ENCODE results near the gene CHST1.

CHST1 gene

DNA sequence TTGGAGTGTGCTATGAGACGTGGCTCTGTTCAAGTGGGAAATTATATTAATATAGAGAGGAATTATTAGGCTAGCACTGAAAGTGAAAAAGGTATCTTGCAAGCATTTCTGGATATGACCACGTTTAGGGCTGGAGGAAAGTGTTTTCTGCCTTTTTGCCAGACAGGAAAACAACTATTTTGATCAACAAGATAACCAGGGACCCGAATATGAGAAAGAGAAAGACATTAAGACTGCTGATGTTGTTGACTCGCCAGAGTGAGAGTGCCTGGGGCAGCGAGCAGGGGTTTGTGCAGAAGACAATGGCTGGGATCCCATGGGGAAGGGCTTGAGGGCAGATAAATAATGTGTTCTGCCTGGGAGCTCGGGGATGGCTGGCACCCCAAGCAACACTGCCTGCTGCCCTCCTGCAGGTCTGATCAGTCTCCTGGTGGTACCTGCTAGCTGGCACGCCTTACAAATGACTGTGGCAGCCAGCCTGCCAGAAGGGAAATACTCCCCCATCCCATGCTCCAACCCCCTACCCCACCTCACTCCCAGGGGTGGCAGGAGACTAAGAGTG is 23.1 kb upstream of the CHST1 start:
- H3K27ac ChIP-seq (ENCODE audit: low read depth, low read length), result no peak overlapping the region
- no peaks in the 10 kb centered on the region for H3K9me3 ChIP-seq (ENCODE audit: control insufficient read depth in 5 of 5, low read length in 5 of 5)
- H3K9ac ChIP-seq (ENCODE audit: low read length in 5 of 5), result no peak overlapping the region
- H3K27me3 ChIP-seq (ENCODE audit: control insufficient read depth in 5 of 5, insufficient read depth in 4 of 5, low read length in 5 of 5), result peaks cover 0 to 8% (median 3%) of the 10 kb centered on the region in 5 donors
- no peaks in the 10 kb centered on the region for H3K36me3 ChIP-seq (ENCODE audit: control insufficient read depth in 5 of 5, insufficient read depth in 5 of 5, low read length in 5 of 5)
- H3K4me1 ChIP-seq (ENCODE audit: control insufficient read depth in 5 of 5, insufficient read depth in 5 of 5, low read length in 5 of 5), result peaks cover 0 to 13% (median 3%) of the 10 kb centered on the region in 5 donors
- H3K4me3 ChIP-seq (ENCODE audit: low read depth in 1 of 5, low read length in 5 of 5), result no peak overlapping the region

DNA sequence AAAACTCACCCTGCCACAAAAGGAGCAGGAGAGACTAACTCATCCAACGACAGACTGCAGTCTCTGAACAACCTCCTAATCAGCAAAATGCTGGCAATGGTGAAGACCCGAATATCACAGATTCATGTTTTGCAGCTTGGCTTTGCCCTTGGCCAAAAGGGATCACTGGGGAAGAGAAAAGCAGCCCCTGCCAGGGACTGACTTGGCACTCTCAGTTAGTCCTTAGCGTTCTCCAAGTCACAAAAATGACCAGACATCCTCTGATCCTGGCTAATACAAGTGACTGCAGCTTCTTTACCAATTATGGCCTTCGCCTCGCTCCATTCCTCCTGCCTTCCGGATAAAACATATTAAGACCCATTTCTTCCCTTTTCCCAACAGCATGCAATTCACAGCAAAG is 22.4 kb upstream of the CHST1 start:
- Histone ChIP-seq H3K9ac (ENCODE audit: low read length in 5 of 5) (no peak overlapping the region), H3K9me3 (ENCODE audit: control insufficient read depth in 5 of 5, low read length in 5 of 5) (no peaks in the 10 kb centered on the region), H3K36me3 (ENCODE audit: control insufficient read depth in 5 of 5, insufficient read depth in 5 of 5, low read length in 5 of 5) (no peaks in the 10 kb centered on the region), H3K4me1 (ENCODE audit: control insufficient read depth in 5 of 5, insufficient read depth in 5 of 5, low read length in 5 of 5) (peaks cover 0 to 13% (median 3%) of the 10 kb centered on the region in 5 donors), H3K27ac (ENCODE audit: low read depth, low read length) (no peak overlapping the region), H3K27me3 (ENCODE audit: control insufficient read depth in 5 of 5, insufficient read depth in 4 of 5, low read length in 5 of 5) (peaks cover 0 to 8% (median 3%) of the 10 kb centered on the region in 5 donors), H3K4me3 (ENCODE audit: low read depth in 1 of 5, low read length in 5 of 5) (no peak overlapping the region)

DNA sequence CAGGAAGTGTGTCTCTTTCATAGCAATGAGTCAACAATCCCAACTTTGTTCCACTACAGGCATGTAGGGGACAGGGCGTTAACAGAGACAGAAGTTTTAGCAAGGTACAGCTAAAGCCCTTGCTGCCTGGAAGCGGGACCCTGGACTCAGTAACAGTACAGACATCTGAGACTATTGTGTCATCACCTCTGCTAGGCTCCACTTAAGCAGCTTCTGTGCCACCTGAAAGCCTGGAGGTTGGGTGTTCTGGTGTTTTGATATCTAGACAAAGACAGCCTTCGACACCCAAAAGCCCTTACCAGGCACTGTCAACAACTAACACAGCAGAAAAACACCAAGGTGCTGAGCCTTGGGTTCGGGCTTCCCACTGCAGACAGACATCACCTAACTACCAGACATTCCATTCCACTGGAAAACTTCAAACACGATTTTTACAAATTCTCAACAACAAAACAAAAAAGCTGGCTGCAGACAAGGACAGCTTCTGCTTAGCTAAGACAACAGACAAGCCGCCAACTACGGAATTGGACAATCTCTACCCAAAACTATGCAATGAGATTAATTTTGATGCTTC is 20.6 kb upstream of the CHST1 start:
- peaks cover 0 to 13% (median 3%) of the 10 kb centered on the region in 5 donors for H3K4me1 ChIP-seq (ENCODE audit: control insufficient read depth in 5 of 5, insufficient read depth in 5 of 5, low read length in 5 of 5)
- no peak overlapping the region for H3K27ac ChIP-seq (ENCODE audit: low read depth, low read length)
- H3K9me3 ChIP-seq (ENCODE audit: control insufficient read depth in 5 of 5, low read length in 5 of 5), result no peaks in the 10 kb centered on the region
- no peak overlapping the region for H3K4me3 ChIP-seq (ENCODE audit: low read depth in 1 of 5, low read length in 5 of 5)
- H3K27me3 ChIP-seq (ENCODE audit: control insufficient read depth in 5 of 5, insufficient read depth in 4 of 5, low read length in 5 of 5), result peaks cover 0 to 12% (median 6%) of the 10 kb centered on the region in 5 donors
- no peak overlapping the region for H3K9ac ChIP-seq (ENCODE audit: low read length in 5 of 5)
- no peaks in the 10 kb centered on the region for H3K36me3 ChIP-seq (ENCODE audit: control insufficient read depth in 5 of 5, insufficient read depth in 5 of 5, low read length in 5 of 5)

DNA sequence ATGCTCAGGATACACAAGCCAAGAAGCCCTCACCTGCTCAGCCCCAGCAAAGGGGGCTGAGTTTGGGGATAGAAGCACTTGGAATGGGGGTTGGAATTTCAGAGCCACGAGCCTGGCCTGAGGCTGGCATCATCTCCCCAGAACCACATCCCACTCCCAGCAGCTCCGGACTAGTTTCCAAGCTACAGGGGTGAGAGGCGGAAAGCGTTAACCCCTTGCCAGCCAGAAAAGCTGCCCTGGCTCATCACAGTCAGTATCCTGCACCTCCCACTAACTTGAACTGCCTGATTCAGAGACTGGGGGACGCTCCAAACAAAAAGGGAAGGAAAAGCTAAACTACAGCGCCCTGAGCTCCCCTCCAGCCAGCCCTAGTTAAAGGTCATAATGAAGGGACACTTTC is 19.0 kb upstream of the CHST1 start:
- Histone ChIP-seq H3K4me3 (ENCODE audit: low read depth in 1 of 5, low read length in 5 of 5) (no peak overlapping the region), H3K9me3 (ENCODE audit: control insufficient read depth in 5 of 5, low read length in 5 of 5) (no peaks in the 10 kb centered on the region), H3K9ac (ENCODE audit: low read length in 5 of 5) (no peak overlapping the region), H3K36me3 (ENCODE audit: control insufficient read depth in 5 of 5, insufficient read depth in 5 of 5, low read length in 5 of 5) (no peaks in the 10 kb centered on the region), H3K27me3 (ENCODE audit: control insufficient read depth in 5 of 5, insufficient read depth in 4 of 5, low read length in 5 of 5) (peaks cover 0 to 12% (median 7%) of the 10 kb centered on the region in 5 donors), H3K4me1 (ENCODE audit: control insufficient read depth in 5 of 5, insufficient read depth in 5 of 5, low read length in 5 of 5) (peaks cover 0 to 13% (median 3%) of the 10 kb centered on the region in 5 donors), H3K27ac (ENCODE audit: low read depth, low read length) (no peak overlapping the region)

DNA sequence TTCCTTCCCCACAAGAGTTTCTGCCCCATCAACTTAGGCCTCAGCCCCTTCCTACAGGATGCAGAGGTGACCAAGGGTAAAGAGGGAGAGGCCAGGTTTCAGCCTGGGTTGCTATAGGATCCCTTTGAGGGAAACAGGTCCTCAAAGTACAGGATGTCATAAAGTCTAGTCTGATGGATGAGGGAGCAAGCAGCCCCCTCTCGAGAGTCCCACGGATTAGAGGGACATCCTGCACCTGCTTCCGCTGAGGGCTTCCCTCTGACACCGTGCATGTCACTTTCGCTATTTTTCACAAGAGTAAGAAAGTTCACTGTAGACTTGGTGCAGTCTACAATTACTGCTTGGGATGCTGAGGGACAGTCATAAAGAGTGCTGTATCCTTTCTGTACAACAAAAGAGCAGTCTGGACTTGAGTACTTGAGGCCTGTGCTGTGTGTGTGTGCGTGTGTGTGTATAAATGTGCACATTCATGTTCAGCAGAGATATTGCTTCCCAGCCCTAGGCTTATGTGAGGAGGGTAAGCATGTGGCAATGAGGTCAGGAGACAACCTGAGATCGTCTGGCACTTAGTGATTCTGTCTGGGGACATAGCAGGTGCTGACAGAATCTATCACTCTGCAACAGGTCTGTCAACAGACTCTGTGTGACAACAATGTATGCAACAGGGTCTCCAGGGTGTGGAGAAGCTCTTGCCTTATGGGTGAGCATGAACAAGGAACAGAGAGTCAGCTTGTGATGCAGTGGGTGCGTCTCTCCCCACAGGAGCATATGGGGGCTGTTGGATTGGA is 18.0 kb upstream of the CHST1 start:
- Histone ChIP-seq H3K27ac (ENCODE audit: low read depth, low read length) (no peak overlapping the region), H3K27me3 (ENCODE audit: control insufficient read depth in 5 of 5, insufficient read depth in 4 of 5, low read length in 5 of 5) (peaks cover 0 to 12% (median 7%) of the 10 kb centered on the region in 5 donors), H3K36me3 (ENCODE audit: control insufficient read depth in 5 of 5, insufficient read depth in 5 of 5, low read length in 5 of 5) (no peaks in the 10 kb centered on the region), H3K4me1 (ENCODE audit: control insufficient read depth in 5 of 5, insufficient read depth in 5 of 5, low read length in 5 of 5) (peaks cover 0 to 13% (median 3%) of the 10 kb centered on the region in 5 donors), H3K4me3 (ENCODE audit: low read depth in 1 of 5, low read length in 5 of 5) (no peak overlapping the region), H3K9ac (ENCODE audit: low read length in 5 of 5) (no peak overlapping the region), H3K9me3 (ENCODE audit: control insufficient read depth in 5 of 5, low read length in 5 of 5) (no peaks in the 10 kb centered on the region)

DNA sequence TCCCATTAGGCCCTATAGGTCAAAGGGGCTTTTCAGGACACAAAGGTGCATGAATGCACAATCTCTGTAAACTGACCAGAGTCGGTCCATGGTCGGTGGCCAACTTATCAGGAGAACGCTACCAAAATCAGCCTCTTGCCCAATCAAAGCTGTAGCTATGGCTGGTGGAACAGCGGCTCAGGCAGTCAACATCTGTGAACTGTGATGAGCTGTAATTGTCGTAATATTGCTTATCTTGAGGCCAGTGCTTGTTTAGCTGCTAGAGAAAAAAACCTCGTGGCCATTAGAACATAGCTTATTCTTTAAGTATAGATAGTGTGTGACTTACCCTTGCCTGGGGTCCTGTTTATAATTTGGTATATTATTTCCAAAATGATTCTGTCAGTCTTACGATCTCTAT is 14.4 kb upstream of the CHST1 start:
- Histone ChIP-seq H3K9ac (ENCODE audit: low read length in 5 of 5) (no peak overlapping the region), H3K36me3 (ENCODE audit: control insufficient read depth in 5 of 5, insufficient read depth in 5 of 5, low read length in 5 of 5) (no peaks in the 10 kb centered on the region), H3K9me3 (ENCODE audit: control insufficient read depth in 5 of 5, low read length in 5 of 5) (no peaks in the 10 kb centered on the region), H3K27ac (ENCODE audit: low read depth, low read length) (no peak overlapping the region), H3K27me3 (ENCODE audit: control insufficient read depth in 5 of 5, insufficient read depth in 4 of 5, low read length in 5 of 5) (peaks cover 0 to 12% (median 7%) of the 10 kb centered on the region in 5 donors), H3K4me3 (ENCODE audit: low read depth in 1 of 5, low read length in 5 of 5) (no peak overlapping the region), H3K4me1 (ENCODE audit: control insufficient read depth in 5 of 5, insufficient read depth in 5 of 5, low read length in 5 of 5) (peaks cover 0 to 7% (median 0%) of the 10 kb centered on the region in 5 donors)

DNA sequence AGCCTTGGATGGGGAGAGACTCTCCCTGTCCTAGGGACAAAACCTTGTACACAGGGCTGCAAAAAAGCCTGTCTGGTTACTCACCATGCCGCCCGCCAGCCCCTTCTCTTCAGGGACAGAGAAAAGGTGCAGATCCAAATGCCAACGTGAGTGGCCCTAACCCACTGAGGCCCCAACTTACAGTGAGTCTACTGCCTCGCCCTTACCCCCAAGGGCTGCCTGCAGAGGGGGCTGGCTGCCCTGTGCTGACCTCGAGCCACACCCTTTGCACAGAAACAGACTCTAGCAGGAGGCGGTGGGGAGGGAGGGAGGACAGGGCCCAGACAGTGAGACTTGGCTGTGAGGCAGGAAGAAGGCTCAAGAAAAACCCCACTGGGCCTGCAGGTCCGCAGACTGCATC is 13.6 kb upstream of the CHST1 start:
- no peak overlapping the region for H3K27ac ChIP-seq (ENCODE audit: low read depth, low read length)
- no peaks in the 10 kb centered on the region for H3K9me3 ChIP-seq (ENCODE audit: control insufficient read depth in 5 of 5, low read length in 5 of 5)
- H3K9ac ChIP-seq (ENCODE audit: low read length in 5 of 5), result no peak overlapping the region
- H3K27me3 ChIP-seq (ENCODE audit: control insufficient read depth in 5 of 5, insufficient read depth in 4 of 5, low read length in 5 of 5), result peaks cover 0 to 7% (median 7%) of the 10 kb centered on the region in 5 donors
- no peak overlapping the region for H3K4me3 ChIP-seq (ENCODE audit: low read depth in 1 of 5, low read length in 5 of 5)
- H3K36me3 ChIP-seq (ENCODE audit: control insufficient read depth in 5 of 5, insufficient read depth in 5 of 5, low read length in 5 of 5), result no peaks in the 10 kb centered on the region
- peaks cover 0 to 7% (median 0%) of the 10 kb centered on the region in 5 donors for H3K4me1 ChIP-seq (ENCODE audit: control insufficient read depth in 5 of 5, insufficient read depth in 5 of 5, low read length in 5 of 5)

DNA sequence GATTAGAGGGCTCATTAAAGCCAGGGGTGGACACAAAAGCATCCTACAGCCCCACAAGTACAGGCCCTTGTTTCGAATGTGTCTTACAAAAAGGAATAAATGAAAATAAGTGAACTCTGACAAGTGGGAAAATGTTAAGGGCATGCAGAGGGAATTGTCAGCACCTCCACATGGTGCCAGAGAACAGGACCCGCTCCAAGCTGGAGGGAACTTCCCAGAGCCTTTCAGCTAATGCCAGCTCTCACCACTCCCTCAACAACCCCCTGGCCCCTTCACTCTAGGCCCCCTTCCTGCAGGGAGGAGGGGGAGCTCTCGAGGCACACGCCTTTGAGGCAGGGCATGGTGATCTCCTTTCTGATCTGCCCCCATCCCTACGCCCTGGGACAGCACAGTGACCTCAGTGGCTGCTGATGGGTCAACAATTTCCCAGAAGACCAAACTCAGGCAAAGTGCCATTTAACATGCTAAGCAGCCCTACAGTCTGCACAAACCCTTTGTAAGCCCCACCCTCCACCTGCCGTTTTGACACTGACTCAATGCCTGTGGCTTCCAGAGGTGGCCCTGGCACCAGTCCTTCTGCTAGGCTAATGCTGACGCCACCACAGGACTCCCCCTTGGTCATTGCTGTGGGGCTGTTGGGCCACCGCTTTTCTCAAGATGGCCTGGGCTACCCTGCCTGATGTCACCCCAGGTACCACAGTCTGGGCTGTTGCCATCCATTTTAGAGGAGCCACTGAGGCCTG is 12.5 kb upstream of the CHST1 start:
- no peaks in the 10 kb centered on the region for H3K36me3 ChIP-seq (ENCODE audit: control insufficient read depth in 5 of 5, insufficient read depth in 5 of 5, low read length in 5 of 5)
- H3K4me3 ChIP-seq (ENCODE audit: low read depth in 1 of 5, low read length in 5 of 5), result no peak overlapping the region
- no peak overlapping the region for H3K27ac ChIP-seq (ENCODE audit: low read depth, low read length)
- H3K27me3 ChIP-seq (ENCODE audit: control insufficient read depth in 5 of 5, insufficient read depth in 4 of 5, low read length in 5 of 5), result peaks cover 0 to 5% (median 4%) of the 10 kb centered on the region in 5 donors
- H3K9ac ChIP-seq (ENCODE audit: low read length in 5 of 5), result no peak overlapping the region
- peaks cover 0 to 7% (median 0%) of the 10 kb centered on the region in 5 donors for H3K4me1 ChIP-seq (ENCODE audit: control insufficient read depth in 5 of 5, insufficient read depth in 5 of 5, low read length in 5 of 5)
- H3K9me3 ChIP-seq (ENCODE audit: control insufficient read depth in 5 of 5, low read length in 5 of 5), result no peaks in the 10 kb centered on the region

DNA sequence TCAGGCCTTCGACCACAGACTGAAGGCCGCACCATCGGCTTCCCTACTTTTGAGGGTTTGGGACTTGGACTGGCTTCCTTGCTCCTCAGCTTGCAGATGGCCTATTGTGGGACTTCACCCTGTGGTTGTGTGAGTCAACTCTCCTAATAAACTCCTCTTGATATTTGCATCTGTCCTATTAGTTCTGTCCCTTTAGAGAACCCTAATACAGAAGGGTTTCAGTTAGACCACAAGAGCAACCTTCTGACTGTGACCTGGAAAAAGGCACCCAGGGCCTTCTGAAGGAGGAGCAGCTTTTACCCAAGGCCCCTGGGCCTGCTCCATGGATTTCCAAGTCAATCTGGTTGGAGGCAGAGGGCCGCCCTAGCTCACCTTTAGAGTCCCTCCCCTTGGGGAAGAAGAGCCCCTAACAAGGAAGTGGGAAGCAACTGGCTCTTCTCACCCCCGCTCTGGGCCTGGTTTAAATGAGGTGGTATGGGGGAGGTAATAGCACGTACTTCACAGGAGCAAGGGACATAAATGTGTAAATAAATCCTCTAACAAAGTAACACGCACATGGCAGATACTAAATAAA is 11.2 kb upstream of the CHST1 start:
- no peak overlapping the region for H3K9ac ChIP-seq (ENCODE audit: low read length in 5 of 5)
- no peak overlapping the region for H3K27ac ChIP-seq (ENCODE audit: low read depth, low read length)
- H3K27me3 ChIP-seq (ENCODE audit: control insufficient read depth in 5 of 5, insufficient read depth in 4 of 5, low read length in 5 of 5), result peaks cover 0 to 4% (median 0%) of the 10 kb centered on the region in 5 donors
- no peak overlapping the region for H3K4me3 ChIP-seq (ENCODE audit: low read depth in 1 of 5, low read length in 5 of 5)
- H3K4me1 ChIP-seq (ENCODE audit: control insufficient read depth in 5 of 5, insufficient read depth in 5 of 5, low read length in 5 of 5), result peaks cover 0 to 7% (median 0%) of the 10 kb centered on the region in 5 donors
- H3K36me3 ChIP-seq (ENCODE audit: control insufficient read depth in 5 of 5, insufficient read depth in 5 of 5, low read length in 5 of 5), result no peaks in the 10 kb centered on the region
- no peaks in the 10 kb centered on the region for H3K9me3 ChIP-seq (ENCODE audit: control insufficient read depth in 5 of 5, low read length in 5 of 5)

Measured in subcutaneous abdominal adipose tissue (tissue), 5 donors.